Left ventricle myocardium inferior (tissue), 1 donor: ENCODE data around the gene PPM1H. TPM values are rescaled to one million over a fixed set of nuclear protein-coding genes. Genes with fewer than 3 reads are reported as not detected.

Experiments
- DNase-seq: peaks from one replicate; pipeline ENCODE4 v3.0.0-alpha.2; 2020
- H3K27ac ChIP-seq: fragments of 200-600 bp; replicated peaks from 2 replicates; pipeline ENCODE4 v1.8.0; 2021
- H3K27me3 ChIP-seq: fragments of 200-600 bp; 2 replicates; pipeline ENCODE4 v1.8.0; 2021; ENCODE audit warnings: low read depth
- H3K36me3 ChIP-seq: fragments of 200-600 bp; 2 replicates; pipeline ENCODE4 v1.8.0; 2021
- H3K4me1 ChIP-seq: fragments of 200-600 bp; 2 replicates; pipeline ENCODE4 v1.8.0; 2021
- H3K4me3 ChIP-seq: fragments of 200-600 bp; 2 replicates; pipeline ENCODE4 v1.8.0; 2021; ENCODE audit warnings: mild to moderate bottlenecking, moderate library complexity
- H3K9me3 ChIP-seq: fragments of 200-600 bp; replicated peaks from 2 replicates; pipeline ENCODE4 v1.8.0; 2021
- intact Hi-C: fragments of 100-400 bp; cut with micrococcal nuclease; formaldehyde crosslinking; loops from one replicate; pipeline ENCODE4 v1.11.0; 2022
- total RNA-seq: library from RNA; stranded (reverse); fragmentation: NEBNext Ultra II Directional; extraction: Animal tissue kit (Norgen Biotek cat#: 25700); gene quantifications from one replicate; pipeline ENCODE4 v1.2.1, GENCODE V29; 2021
- TF ChIP-seq, protein P1 (sequence below): fragments of 200-600 bp; IDR thresholded peaks from 2 replicates; pipeline ENCODE4 v1.8.0; 2021; ENCODE audit warnings: antibody characterized with exemption, mild to moderate bottlenecking, borderline replicate concordance
- donor health status: DM: no; HTN: yes; CAD: no; lungs with severe emphysema.

Gene PPM1H
- total RNA-seq, 1 donor from 2014 or later, result 6.0 TPM

DNA sequence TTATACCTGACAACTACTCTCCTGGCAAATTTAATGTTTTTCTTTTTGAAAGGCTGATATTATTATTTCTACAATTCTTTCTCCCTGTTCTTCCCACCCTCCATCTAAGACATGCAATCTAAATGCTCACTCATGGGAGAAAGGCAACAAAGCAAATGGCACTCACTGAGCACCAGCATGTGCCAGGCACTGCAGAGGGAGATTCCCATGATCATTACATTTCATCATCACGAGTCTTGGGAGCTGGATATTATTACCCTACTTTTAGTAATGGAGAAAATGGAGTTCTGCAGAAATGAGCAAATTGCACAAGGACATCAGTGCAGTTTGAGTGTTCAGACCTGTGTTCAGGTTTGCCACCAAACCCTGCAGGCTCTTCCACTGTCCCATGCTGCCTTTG, 27.9 kb downstream of the PPM1H start:
- DNase-seq, result no peak

DNA sequence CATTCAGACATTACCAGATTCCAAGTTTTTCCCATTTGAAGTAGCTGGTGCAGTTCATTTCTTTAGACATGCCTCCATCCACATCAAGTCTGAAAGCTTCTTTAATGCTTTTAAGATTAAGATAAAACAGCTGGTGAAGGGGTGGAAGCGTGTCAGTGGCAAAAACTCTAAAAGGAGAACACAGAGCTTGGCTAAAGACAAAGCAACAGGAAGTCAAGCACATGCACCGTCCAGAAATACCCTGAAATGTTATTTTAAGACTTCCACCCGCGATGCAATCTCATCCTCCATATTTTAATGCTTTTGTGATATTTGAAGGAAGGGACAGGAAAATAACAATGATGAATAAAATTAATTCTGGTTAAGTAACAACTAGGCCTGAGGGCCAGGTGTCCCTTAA, 31.8 kb downstream of the PPM1H start:
- TF ChIP-seq, protein P1, sequence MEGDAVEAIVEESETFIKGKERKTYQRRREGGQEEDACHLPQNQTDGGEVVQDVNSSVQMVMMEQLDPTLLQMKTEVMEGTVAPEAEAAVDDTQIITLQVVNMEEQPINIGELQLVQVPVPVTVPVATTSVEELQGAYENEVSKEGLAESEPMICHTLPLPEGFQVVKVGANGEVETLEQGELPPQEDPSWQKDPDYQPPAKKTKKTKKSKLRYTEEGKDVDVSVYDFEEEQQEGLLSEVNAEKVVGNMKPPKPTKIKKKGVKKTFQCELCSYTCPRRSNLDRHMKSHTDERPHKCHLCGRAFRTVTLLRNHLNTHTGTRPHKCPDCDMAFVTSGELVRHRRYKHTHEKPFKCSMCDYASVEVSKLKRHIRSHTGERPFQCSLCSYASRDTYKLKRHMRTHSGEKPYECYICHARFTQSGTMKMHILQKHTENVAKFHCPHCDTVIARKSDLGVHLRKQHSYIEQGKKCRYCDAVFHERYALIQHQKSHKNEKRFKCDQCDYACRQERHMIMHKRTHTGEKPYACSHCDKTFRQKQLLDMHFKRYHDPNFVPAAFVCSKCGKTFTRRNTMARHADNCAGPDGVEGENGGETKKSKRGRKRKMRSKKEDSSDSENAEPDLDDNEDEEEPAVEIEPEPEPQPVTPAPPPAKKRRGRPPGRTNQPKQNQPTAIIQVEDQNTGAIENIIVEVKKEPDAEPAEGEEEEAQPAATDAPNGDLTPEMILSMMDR, result no peak
- no peaks in the 10 kb centered on the region for H3K36me3 ChIP-seq
- H3K27me3 ChIP-seq, result no peaks in the 10 kb centered on the region
- H3K4me3 ChIP-seq, result no peak overlapping the region
- intact Hi-C loops, result no loop called here
- H3K9me3 ChIP-seq, result no peaks in the 10 kb centered on the region
- H3K4me1 ChIP-seq, result peaks cover 75% of the 10 kb centered on the region
- peak overlapping the region; percentile 55 for H3K27ac ChIP-seq
- DNase-seq, result no peak

More for the DNA sequence above, 27.9 kb downstream of the PPM1H start:
- Histone ChIP-seq H3K27ac (no peak overlapping the region), H3K9me3 (no peaks in the 10 kb centered on the region), H3K36me3 (no peaks in the 10 kb centered on the region), H3K27me3 (no peaks in the 10 kb centered on the region), H3K4me1 (peaks cover 41% of the 10 kb centered on the region), H3K4me3 (no peak overlapping the region)
- TF ChIP-seq, protein P1, result no peak
- intact Hi-C loops, result no loop called here

DNA sequence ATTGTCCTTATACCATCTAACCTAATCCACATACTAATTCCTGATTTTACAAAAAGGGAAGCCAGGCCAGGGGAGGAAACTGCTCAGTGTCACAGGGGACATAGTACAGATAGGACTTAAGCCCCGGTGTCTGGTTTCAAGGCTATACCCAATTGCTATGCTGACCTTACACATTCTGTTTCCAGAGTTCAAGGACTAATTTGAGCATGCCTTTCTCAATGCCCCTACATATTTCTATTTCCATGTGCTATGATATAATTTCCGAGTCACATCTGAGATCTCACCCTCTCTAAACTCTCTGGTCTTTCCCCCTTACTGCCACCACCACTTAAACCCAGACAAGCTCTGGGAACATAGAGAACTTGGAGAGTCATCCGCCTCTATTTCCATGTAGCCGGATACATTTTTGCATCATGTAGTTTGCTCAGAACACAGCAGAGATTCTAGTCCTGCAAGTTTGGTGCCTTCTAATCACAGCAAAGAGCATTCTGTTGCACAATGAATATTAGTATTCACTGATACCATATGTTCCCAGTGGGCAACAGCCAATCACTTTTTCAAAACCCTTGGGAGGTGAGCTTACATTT, 34.2 kb downstream of the PPM1H start:
- DNase-seq, result no peak
- Histone ChIP-seq H3K9me3 (no peaks in the 10 kb centered on the region), H3K27ac (peak overlapping the region; percentile 79), H3K36me3 (no peaks in the 10 kb centered on the region), H3K4me1 (peaks cover 61% of the 10 kb centered on the region), H3K27me3 (no peaks in the 10 kb centered on the region), H3K4me3 (peak overlapping the region; percentile 4)
- intact Hi-C loops, result no loop called here
- TF ChIP-seq, protein P1, result no peak

DNA sequence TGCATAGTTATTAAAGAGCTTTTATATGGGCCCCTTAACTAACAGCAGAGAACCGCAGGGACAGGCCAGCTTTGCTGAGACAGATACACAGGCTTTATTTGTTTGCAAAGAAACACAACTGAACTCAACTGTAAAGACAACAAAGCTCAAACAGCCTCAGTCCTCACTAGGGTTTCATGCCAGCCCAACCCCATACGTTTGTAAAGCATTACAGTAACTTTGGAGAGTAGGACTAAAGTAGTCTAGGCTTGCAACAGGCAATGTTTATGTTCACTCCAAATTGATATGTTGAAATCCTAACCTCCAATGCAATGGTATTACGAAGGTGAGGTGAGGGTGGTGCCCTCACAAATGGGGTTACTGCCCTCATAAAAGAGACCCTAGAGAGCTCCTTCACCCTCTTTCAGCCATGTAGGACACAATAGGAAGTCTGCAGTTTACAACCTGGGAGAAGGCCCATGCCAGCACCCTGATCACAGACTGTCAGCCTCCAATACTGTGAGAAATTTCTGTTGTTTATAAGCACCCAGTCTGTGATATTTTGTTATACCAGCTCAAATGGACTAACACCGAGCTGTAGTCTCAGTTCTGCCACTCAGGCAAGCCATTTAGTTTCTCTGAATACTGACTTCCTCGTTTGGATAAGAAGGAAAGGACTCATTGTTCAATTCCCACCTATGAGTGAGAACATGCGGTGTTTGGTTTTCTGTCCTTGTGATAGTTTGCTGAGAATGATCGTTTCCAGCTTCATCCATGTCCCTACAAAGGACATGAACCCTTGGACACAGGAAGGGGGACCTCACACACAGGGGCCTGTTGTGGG, 35.2 kb downstream of the PPM1H start:
- Histone ChIP-seq H3K27ac (peak overlapping the region; percentile 79), H3K27me3 (no peaks in the 10 kb centered on the region), H3K4me3 (no peak overlapping the region), H3K9me3 (no peaks in the 10 kb centered on the region), H3K36me3 (no peaks in the 10 kb centered on the region), H3K4me1 (peaks cover 60% of the 10 kb centered on the region)
- intact Hi-C loops, result no loop called here
- TF ChIP-seq, protein P1, result no peak
- DNase-seq, result no peak

DNA sequence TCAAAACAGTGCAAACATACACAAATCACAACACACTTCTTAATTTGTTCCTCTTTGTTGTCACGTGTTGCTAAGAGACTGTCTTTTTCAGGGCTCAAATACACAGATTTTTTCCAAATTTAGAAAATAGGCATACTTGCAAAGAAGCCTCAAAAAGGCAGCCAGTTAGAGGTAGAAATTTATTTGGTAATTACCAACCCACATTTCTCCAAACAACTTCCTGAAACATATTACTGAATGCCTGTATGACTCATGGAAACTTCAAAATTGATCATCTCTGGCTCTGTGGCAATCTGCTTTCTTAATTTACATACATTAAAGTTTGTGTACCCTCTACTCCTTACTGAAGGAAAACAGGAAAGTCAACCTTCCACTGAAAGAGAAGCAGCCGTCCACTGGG, 36.4 kb downstream of the PPM1H start:
- no peaks in the 10 kb centered on the region for H3K9me3 ChIP-seq
- no peak overlapping the region for H3K27ac ChIP-seq
- no peak for DNase-seq
- H3K27me3 ChIP-seq, result no peaks in the 10 kb centered on the region
- H3K4me3 ChIP-seq, result no peak overlapping the region
- H3K36me3 ChIP-seq, result no peaks in the 10 kb centered on the region
- intact Hi-C loops, result no loop called here
- TF ChIP-seq, protein P1, result no peak
- peaks cover 47% of the 10 kb centered on the region for H3K4me1 ChIP-seq
